GM12872 (cell line): ENCODE results near the gene TYSND1.

Source experiments
- CTCF ChIP-seq: IDR thresholded peaks from 3 replicates; pipeline ENCODE4 v1.5.1; 2011; ENCODE audit warnings: low read depth, mild to moderate bottlenecking, low read length, moderate library complexity; ENCODE audit not compliant: insufficient read depth

TYSND1 gene

GRCh38 chr10:70122742-70123141 is 23.8 kb downstream of the TYSND1 start:
- TF ChIP-seq CTCF = no peak

DNA sequence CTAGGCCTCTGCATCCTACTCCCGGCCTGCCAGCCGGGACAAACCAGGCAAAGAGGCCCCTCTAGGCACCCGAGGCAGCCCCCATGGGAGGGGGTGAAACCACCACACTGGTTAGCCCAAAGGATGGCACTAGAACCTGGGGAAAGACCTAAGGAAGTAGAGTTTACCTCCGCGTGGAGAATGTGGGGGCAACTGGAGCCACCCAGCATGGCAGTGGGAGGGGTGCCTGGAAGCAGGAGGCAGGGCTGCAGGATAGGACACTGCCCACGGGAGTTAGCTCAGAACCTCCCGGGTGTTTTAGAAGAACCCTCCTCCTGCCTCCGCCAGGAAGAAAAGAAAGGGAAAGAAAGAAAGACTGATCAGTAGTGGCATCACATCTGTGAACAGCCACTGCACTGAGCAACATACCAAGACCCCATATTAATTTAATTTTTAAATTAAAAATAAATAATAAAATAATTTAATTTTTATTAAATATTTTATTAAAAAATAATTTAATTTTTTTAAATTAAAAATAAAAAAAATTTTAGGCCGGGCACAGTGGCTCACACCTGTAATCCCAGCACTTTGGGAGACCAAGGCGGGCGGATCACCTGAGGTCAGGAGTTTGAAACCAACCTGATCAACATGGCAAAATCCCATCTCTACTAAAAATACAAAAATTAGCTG is 25.1 kb downstream of the TYSND1 start:
- no peak for TF ChIP-seq CTCF

DNA sequence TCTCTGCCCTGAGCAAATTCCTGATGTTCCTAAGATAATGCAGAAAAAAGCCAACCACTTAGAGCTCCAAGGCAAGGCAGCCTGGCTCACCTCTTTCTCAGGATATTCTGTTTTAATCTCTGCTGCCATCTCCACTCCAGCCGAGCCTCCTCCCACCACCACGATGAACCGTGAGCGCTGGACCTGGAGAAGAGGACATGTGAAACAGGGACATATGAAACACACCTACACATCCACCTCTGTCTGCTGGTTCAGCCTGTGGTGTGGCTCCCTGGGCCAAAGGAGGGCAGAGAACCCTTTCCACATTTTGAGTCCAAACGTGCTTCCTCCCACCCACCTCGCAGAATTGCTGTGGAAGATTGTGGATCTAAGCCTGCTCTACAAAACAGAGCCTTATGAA is 26.1 kb downstream of the TYSND1 start:
- no peak for TF ChIP-seq CTCF

DNA sequence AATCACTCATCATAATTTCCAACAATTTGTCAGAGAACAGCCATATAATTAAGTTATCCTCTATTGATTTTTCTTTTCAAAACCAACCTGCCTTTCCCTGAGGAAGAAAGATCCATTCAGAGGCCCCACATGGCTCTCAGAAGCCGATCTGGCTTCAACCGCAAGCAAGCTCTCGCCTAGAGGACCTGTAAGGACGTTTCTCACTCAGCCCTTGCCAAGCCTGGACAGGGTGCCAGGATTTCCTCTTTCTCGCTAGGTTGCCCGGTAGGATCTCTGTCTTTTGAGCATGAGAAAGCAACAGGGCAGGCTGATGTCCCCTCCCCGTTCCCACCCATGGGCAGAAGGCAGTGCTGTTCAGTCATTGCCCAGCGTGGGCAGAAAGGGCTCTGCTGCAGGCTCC is 26.9 kb downstream of the TYSND1 start:
- no peak for TF ChIP-seq CTCF

DNA sequence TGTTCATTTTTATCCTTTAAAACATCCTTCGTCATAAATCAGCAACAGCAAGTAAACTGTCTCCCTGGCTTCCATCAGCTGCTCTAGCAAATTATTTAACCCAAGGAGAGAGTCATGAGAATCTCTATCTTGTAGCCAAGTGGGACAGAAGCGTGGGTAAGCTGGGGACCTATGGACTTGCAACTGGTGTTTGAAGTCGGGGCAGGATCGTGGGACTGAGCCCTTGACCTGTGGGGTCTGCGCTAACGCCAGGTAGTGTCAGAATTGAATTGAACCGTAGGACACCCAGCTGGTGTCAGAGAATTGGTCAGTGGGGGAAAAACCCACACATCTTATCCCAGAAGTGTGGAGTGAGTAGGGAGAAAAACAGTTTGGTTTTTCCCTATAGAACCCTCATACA is 27.3 kb downstream of the TYSND1 start:
- no peak for TF ChIP-seq CTCF

DNA sequence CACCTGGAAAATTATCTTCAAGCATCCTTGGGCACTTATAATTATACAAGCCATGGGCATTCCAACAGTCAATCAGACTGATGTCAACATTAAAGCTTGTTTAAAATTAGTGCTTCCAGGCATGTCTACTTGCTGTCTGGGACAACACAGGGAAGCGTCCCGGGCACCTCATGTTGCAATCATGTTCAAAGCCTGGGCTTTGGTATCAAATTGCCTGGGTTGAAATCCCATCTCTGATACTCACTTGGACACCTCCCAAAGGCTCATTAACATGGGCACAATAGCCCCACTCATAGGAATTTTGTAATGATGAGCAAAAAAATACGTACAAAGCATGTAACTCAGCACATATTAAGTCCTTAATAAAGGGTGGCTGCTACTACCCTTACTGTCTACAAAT is 28.3 kb downstream of the TYSND1 start:
- no peak for TF ChIP-seq CTCF

DNA sequence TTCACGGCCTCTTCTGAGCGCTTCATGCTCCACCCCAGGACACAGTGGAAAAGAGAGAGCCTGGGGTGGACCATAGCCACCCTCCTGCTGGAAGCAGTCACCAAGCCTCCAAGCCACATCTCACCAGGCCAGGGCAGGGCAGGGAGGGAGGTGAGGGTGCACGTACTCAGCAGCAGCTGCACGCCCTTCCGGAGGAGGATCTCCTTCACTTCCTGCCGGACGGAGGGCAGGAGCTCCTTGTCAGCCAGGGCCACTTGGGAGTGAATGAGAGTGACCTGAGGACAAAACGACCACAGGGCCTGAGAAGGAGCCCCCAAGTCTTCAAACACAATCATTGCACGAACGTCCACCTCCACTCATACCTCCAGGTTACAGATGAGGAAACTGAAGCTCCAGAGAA is 28.9 kb downstream of the TYSND1 start:
- no peak for TF ChIP-seq CTCF
